Fibroblast of skin of right quadriceps (primary cell): ENCODE results near the gene PARP6.

Experiments used
- DNase-seq: peaks from one replicate; pipeline ENCODE4 v3.0.0-alpha.2; 2013

The PARP6 gene

GRCh38 chr15:72272213-72272996 is at the start of gene PARP6:
PARP6 (minus strand) TSS chr15:72272554; CDS start chr15:72267477, 5,077 bp downstream.
- peak; percentile 99 for DNase-seq

GRCh38 chr15:72319985-72320671 is 47.8 kb upstream of the PARP6 start, which contains the start of gene CELF6:
CELF6 (minus strand) TSS chr15:72320157; CDS start chr15:72319874, 283 bp downstream.
- peak; percentile 73 for DNase-seq

- peak; percentile 47 for DNase-seq
Measured at GRCh38 chr15:72319360-72319984, 47.1 kb upstream of the PARP6 start.

- DNase-seq = no peak
Measured at GRCh38 chr15:72318408-72318942, 46.1 kb upstream of the PARP6 start.

- DNase-seq = no peak
Measured at GRCh38 chr15:72315706-72316370, 43.5 kb upstream of the PARP6 start.

- DNase-seq = no peak
Measured at GRCh38 chr15:72313881-72314280, 41.5 kb upstream of the PARP6 start.

GRCh38 chr15:72313448-72313840 is 41.1 kb upstream of the PARP6 start:
- DNase-seq = no peak

GRCh38 chr15:72312605-72313447 is 40.5 kb upstream of the PARP6 start:
- DNase-seq = peak; percentile 57

GRCh38 chr15:72307026-72307425 is 34.7 kb upstream of the PARP6 start:
- no peak for DNase-seq

- DNase-seq = peak; percentile 53
Measured at GRCh38 chr15:72306211-72306785, 33.9 kb upstream of the PARP6 start.

- no peak for DNase-seq
Measured at GRCh38 chr15:72304596-72304995, 32.2 kb upstream of the PARP6 start.

GRCh38 chr15:72302955-72303354 is 30.6 kb upstream of the PARP6 start:
- DNase-seq = no peak

- DNase-seq = no peak
Measured at GRCh38 chr15:72289597-72290325, 17.4 kb upstream of the PARP6 start.

- DNase-seq = no peak
Measured at GRCh38 chr15:72288796-72289596, 16.6 kb upstream of the PARP6 start.

- peak; percentile 18 for DNase-seq
Measured at GRCh38 chr15:72285927-72286516, 13.7 kb upstream of the PARP6 start.

GRCh38 chr15:72285402-72285801 is 13.0 kb upstream of the PARP6 start:
- no peak for DNase-seq

GRCh38 chr15:72284781-72285180 is 12.4 kb upstream of the PARP6 start:
- no peak for DNase-seq

GRCh38 chr15:72281713-72282112 is 9.4 kb upstream of the PARP6 start:
- no peak for DNase-seq

- DNase-seq = no peak
Measured at GRCh38 chr15:72280751-72281150, 8.4 kb upstream of the PARP6 start.

GRCh38 chr15:72278737-72279136 is 6.4 kb upstream of the PARP6 start:
- DNase-seq = no peak
